ENCODE measurements around the gene RBM33. TPM values are rescaled to one million over a fixed set of nuclear protein-coding genes. Genes with fewer than 3 reads are reported as not detected.

The RBM33 gene
- total and polyA plus RNA-seq, 2 of the 4 experiments (the other 2 are of a cell fraction), result 7.3 to 10.8 TPM

GRCh38 chr7:155821851-155822250 lies 177.4 kb downstream of the RBM33 start:
- H2AFZ ChIP-seq (replicated peaks; ENCODE audit: low read length, poor library complexity), result no peak overlapping the region
- DNase-seq (no peak), ATAC-seq (ENCODE audit: low read depth) (no peak)
- no peak overlapping the region for H2AK9ac ChIP-seq (replicated peaks; ENCODE audit: low read depth, low read length, poor library complexity)
- WGBS, 2 experiments (ENCODE audit: extremely low coverage in 2 of 2, insufficient read length in 1 of 2), result 100% methylated on average over 3 of the region's 11 CpGs; no CpG with 5 or more reads in 1 of the 2 experiments
- no peaks in the 10 kb centered on the region for H4K20me1 ChIP-seq (ENCODE audit: insufficient read depth, low read length)
- H2AK5ac ChIP-seq (ENCODE audit: low read depth, low read length), result no peak overlapping the region
- H3K79me1 ChIP-seq (ENCODE audit: low read depth in 1 of 2, low read length in 2 of 2), result no peaks in the 10 kb centered on the region
- no peak overlapping the region for H4K5ac ChIP-seq (ENCODE audit: low read depth, low read length)
- H3K9ac ChIP-seq (ENCODE audit: low read depth, low read length), result no peak overlapping the region
- no peaks in the 10 kb centered on the region for H3K4me1 ChIP-seq (ENCODE audit: control insufficient read depth, insufficient read depth, low read length)
- no peak overlapping the region for H4K8ac ChIP-seq (ENCODE audit: low read depth in 2 of 2, low read length in 2 of 2)
- no peak overlapping the region for H3K56ac ChIP-seq (ENCODE audit: extremely low read depth, insufficient read depth, low read length)
- BruUV-seq (replicated peaks), result no TSS peak
- no peak overlapping the region for H3K27ac ChIP-seq (ENCODE audit: insufficient read depth, low read length)
- in situ Hi-C loops (cut with MboI; ENCODE audit: low sequenced_read_pairs) (loop anchor here (25.0 kb wide), 1 partner anchor 815 kb away; the partner anchor contains the start of gene RNF32), intact Hi-C loops (cut with micrococcal nuclease) (no loop called here), dilution Hi-C loops (cut with HindIII; ENCODE audit: low sequenced_read_pairs, unreplicated experiment) (no loop called here)
- POLR2A ChIA-PET (ENCODE audit: unreplicated experiment), result no interaction called here
- H3K4ac ChIP-seq (ENCODE audit: low read depth, low read length), result no peak overlapping the region
- no peak overlapping the region for H2BK15ac ChIP-seq (ENCODE audit: low read depth, low read length)
- H3K9me3 ChIP-seq (ENCODE audit: control insufficient read depth, insufficient read depth, low read length), result no peaks in the 10 kb centered on the region
- H3K4me3 ChIP-seq (ENCODE audit: insufficient read depth, low read depth, low read length), result no peak overlapping the region
- no peak for TF ChIP-seq ELK1 (IDR thresholded peaks at IDR 0.05; ENCODE audit: borderline replicate concordance, low read depth, low read length)
- TF ChIP-seq MAZ (IDR thresholded peaks at IDR 0.05; ENCODE audit: borderline replicate concordance, low read depth, low read length), result no peak
- TF ChIP-seq RAD21 (IDR thresholded peaks at IDR 0.05; ENCODE audit: low read length), result no peak
- no peak for TF ChIP-seq MXI1 (IDR thresholded peaks at IDR 0.05; ENCODE audit: borderline replicate concordance, low read depth, low read length)
- TF ChIP-seq CTCF (conservative IDR thresholded peaks at IDR 0.05; ENCODE audit: low read depth, low read length), result no peak
- TF ChIP-seq MAFK (IDR thresholded peaks at IDR 0.05; ENCODE audit: low read depth, low read length), result no peak
- no peak for TF ChIP-seq SMC3 (IDR thresholded peaks at IDR 0.05; ENCODE audit: low read depth, low read length)
- H3K18ac ChIP-seq (ENCODE audit: low read depth, low read length), result no peak overlapping the region
- H3K36me3 ChIP-seq (ENCODE audit: control insufficient read depth, insufficient read depth, low read length), result no peaks in the 10 kb centered on the region
- no peak overlapping the region for H4K91ac ChIP-seq (ENCODE audit: insufficient read depth, low read depth, low read length)
- no peak overlapping the region for H2BK20ac ChIP-seq (ENCODE audit: low read depth, low read length)
- H3K14ac ChIP-seq (replicated peaks; ENCODE audit: low read depth, low read length), result no peak overlapping the region
- H3K23ac ChIP-seq (ENCODE audit: low read depth, low read length), result no peak overlapping the region
- no peak overlapping the region for H2BK120ac ChIP-seq (ENCODE audit: low read depth, low read length)
- CTCF ChIA-PET, result no interaction called here
- H3K4me2 ChIP-seq (ENCODE audit: low read depth, low read length), result no peak overlapping the region
- no peaks in the 10 kb centered on the region for H3K9me1 ChIP-seq (ENCODE audit: insufficient read depth, low read length)
- no peaks in the 10 kb centered on the region; the same call in 1 of the 2 replicates for H3K27me3 ChIP-seq (ENCODE audit: control insufficient read depth, insufficient read depth, low read length)
- no peak overlapping the region for H2BK5ac ChIP-seq (ENCODE audit: low read depth, low read length, poor library complexity, severe bottlenecking)
